ENCODE measurements around the gene SMIM23.
"Not testable (repeated sequence)": the region's sequence is repeated elsewhere in the genome, so short reads cannot be mapped to it uniquely, and the experiment has no call there.

Gene SMIM23

DNA sequence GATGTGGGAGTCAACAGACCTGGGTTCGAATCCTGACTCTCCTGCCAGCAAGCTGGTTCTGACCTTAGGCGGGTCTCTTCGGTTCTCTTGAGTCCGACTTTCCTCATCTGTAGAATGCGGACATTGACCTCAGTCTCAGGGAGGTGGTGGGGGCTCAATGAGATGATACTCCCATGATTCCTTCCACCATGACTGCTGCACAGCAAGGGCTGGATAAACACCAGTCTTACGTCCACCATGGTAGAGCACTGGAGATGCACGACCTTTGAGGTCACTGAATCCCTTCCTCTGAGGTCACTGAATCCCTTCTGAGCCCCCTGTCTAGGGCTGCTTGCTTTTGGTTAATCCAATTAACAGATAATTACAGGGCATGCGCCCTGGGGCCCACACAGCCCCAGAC is 12.5 kb upstream of the SMIM23 start:
- DNase-seq (ENCODE audit: low read depth) = no peak

DNA sequence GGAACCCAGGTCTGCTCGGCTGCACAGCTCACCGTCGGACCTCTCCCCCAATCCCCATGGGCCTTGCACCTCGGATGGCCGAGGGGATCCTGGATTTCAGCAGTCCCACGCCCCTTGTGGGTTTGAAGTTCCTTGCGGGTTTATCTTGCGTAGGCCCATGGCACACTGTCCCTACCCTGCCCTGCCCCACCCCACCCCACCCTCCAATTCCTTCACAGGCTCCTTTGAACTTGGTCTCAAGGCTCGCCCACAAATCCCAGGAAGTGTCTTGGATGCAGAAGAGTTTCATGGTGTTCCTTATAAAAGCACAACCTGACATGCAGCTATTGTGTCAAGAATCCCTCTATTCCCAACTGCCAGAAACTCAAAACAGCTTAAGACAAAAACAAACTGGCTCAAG is 11.2 kb upstream of the SMIM23 start:
- no peak for DNase-seq (ENCODE audit: low read depth)

DNA sequence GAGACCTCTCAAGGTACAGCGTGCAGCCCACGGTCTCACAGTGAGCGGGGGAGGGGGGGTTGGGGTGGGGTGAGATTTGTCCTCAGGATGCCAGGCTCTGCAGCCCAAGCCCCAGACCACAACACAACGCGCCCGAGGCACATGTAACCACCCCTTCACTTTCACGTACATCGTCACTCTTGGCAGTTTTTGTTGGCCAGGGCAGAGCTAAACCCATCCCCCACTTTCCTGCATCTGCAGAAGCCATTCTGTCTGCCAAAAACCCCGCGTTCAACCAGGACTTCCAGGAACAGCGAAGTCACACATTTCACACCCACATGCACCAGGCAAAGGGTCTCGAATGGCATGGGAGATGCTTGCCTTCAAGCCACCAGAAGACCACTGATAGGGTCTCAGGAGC is 9.4 kb upstream of the SMIM23 start:
- DNase-seq (ENCODE audit: low read depth) = no peak

DNA sequence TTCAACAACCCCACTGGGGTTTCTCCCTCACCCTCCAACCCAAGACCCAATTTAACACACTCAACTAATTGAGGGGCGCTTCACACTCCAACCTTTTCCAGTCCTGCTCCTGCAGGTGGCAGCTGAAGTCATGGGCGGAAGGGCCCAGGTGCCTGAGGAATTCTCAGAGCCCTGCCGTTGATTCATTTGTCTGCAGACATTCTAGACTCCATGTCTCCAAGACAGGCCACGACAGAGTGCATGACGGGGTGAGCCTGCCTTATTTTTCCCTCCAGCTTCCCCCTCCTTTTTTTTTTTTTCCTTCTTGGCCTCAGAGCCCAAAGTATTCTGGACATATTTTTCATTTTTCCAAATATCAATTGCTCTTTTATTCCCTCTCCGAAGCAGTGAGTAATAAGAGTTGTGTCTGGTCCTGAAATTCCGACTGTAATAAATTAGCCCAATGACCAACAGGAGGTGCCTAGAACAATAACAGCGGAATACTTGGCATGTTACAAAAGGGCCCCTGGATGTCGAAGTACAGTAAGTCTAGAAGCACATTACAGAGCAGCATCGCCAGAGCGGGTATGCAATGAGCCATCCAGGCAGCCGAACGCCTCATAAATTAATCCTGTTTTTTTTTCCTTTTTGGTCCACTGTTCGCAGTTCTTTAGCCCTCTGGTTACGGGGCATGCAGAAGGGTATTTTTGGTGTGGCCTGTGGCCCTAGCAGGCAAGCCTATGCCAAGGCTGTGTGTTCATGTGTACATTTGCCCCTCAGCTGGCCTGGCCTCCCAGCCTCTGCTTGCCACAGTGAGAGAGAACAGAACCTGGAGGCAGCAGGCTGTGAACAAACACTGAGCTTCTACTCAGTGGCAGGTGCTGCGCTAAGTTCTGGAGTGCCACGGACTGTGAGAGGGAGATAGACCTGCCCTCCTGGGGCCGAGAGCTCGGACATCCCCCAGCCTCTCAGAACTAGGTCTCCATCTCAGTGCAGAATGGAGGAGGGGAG is 8.6 kb upstream of the SMIM23 start:
- DNase-seq (ENCODE audit: low read depth) = no peak

DNA sequence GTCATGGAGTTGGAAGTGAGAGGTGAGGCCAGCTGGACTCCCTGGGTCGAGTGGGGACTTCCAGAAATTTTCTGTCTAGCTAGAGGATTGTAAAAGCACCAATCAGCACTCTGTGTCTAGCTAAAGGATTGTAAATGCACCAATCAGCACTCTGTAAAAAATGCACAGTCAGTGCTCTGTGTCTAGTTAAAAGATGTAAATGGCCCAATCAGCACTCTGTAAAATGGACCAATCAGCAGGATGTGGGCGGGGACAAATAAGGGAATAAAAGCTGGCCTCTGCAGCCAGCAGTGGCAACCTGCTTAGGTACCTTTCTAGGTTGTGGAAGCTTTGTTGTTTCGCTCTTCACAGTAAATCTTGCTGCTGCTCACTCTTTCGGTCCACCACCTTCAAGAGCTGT is 3.9 kb upstream of the SMIM23 start:
- DNase-seq (ENCODE audit: low read depth) = not testable (repeated sequence)

DNA sequence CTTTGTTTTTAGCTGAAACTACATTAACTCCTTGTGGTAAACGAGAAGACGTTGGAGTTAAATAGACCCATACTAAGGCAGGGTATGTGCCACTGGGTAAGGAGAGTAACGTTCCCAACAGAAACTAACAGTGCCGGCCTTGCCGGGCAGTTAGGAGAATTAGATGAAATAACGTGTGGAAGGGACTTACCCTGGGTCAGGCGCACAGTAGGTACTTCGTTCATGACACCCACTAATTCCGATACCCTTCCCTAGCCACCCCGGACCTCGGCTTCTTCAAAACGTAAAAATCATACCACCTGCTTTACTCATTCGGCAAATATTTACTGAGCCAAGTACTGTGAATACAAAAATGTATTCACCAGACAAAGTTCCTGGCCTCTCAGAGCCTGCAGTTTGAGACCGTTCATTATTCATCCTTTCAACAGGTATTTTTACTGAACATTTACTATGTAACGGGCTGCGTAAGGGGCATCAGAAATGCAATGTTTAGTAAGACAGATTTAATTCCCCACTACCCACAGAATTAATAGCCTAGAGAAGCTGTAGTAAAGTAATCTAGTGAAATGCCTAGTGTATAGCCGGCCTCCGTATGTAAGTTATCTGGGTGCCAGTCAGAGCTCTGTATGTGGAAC is 3.2 kb upstream of the SMIM23 start:
- DNase-seq (ENCODE audit: low read depth) = no peak

DNA sequence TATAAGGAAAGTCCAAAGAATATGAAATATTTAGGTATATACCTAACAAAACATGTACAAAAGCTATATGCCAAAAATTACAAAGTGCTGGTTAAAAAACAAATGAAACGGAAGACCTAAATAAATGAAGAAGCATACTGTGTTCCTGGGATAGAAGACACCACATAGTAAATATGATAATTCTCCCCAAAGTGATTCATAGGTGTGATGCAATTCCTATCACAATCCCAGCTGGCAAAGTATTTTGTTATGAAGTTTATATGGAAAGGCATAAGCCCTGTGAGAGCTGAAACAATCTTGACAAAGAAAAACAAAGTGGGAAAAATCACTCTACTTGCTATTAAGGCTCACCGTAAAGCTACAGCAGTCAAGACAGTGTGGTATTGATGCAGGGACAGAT is 2.6 kb upstream of the SMIM23 start:
- no peak for DNase-seq (ENCODE audit: low read depth)

DNA sequence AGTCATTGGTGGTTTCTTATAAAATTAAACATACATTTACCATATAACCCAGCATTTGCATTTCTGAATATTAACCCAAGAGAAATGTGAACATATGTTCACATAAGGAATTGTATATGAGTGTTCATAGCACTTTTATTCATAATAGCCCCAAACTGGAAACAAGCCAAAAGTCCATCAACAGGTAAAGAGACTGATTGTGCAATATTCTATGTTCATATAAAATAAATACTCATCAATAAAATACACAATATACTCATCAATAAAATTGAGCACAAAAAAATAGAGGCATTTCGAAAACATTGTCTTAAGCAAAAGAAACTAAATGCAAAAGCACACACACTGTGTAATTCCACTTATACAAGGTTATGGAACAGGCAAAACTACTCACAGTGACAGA is 3.7 kb downstream of the SMIM23 start:
- DNase-seq (ENCODE audit: low read depth) = no peak

DNA sequence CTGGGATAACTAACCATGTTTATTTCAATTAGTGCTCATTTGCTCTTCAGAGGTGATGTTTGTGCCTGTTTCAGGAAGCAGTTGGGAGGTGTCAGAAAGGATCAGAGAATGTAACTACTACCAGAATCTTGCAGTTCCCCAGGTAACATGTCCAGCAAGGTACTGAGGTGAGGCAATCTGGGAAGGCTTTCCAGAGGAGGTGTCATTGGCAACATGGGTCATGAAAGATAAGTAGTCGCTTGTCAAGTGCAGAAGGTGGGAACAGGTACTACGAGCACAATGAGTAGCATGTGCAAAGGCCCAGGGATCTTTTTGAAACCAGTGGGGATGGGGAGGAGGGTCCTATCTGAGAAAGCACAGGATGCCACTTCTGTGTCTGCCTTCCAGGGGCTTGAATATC is 4.8 kb downstream of the SMIM23 start:
- no peak for DNase-seq (ENCODE audit: low read depth)

DNA sequence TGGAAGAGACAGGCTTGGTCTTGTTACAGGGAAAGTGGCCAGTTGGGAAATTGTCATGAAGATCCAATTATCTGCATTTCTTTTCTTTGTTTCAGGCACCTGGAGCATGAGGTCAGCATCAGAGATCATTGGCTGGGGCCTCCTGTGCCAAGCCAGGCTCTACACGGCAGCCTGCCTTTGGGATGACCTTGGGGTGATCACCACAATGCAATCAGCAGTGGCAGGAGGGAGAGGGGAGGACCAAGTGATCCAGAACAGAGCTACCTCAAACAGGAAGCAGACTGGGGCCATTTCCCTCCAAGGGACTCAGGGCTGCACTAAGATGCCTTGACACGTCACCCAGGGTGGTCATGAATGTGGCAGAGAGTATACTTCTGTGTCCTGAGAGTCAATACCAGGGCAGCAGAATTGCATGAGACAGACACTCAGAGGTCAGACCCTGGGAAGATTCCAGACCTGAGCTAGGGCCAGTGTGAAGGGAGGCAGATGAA is 8.9 kb downstream of the SMIM23 start:
- DNase-seq (ENCODE audit: low read depth) = no peak

DNA sequence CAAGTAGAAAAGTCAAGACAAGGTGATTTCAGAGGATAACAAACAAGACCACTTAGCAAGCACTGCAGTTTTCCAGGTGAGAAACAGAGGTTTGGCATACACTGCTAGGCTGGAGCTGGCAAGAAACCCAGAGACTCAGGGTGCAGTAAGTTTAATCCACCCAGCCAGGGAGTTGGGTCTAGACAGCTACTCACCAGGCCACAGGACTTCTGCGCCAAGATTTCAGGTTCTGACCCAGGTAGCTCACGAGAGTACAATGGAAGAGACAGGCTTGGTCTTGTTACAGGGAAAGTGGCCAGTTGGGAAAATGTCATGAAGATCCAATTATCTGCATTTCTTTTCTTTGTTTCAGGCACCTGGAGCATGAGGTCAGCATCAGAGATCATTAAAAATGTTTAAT is 9.8 kb downstream of the SMIM23 start:
- no peak for DNase-seq (ENCODE audit: low read depth)

DNA sequence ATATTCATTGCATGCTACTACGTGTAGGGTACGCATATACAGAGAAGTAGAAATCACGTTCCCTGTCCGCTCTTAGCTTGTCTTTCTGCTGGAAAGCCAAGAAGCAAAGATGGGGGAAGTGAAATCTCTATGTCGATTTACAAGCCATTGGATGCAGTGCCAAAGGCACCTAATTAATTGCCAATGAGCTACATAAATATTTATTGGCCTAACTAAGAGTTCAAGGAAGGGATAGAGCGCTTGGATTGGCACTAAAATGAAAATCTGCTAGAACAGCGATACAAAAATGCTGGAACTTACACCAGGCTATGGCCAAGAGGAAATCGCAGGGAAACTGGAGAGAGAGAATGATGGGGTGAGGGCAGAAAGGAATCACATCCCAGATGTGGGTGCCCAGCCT is 10.8 kb downstream of the SMIM23 start:
- DNase-seq (ENCODE audit: low read depth) = no peak

DNA sequence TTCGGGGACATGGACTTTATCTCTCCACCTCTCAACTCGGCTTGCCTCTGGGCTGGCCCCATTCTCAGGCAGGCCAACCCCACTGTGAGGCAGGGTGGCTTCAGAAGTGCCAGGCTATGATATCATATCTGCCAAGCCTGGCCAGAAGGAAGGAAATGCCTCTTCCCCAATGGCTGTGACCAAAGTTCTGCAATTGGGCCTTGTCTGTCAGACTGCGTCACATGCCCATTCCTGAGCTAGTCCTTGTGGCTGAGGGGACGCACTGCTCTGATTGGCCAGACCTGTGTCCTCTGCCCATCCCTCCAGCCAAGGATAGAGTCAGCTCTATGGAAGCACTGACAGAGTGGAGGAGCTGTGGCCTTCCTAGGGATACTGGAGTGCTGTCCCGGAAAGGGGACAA is 11.9 kb downstream of the SMIM23 start:
- DNase-seq (ENCODE audit: low read depth) = no peak

DNA sequence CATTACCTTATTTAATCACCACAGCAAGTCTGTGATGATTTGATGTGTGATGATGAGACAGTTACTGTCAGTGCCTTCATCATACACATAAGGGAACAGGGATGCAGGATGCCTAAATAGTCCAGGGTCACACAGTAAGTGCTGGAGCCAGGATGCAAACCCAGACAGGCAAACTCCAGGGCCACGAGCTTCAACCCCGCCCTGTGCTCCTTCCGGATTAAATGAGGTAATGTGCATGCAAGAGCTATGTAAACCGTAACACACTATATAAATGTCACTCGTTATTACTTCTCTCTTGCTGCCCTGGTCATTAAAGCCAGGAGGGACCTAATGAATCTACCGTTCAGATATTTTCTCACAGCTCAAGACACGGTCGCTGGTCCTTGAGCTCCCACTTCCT is 12.8 kb downstream of the SMIM23 start:
- no peak for DNase-seq (ENCODE audit: low read depth)

DNA sequence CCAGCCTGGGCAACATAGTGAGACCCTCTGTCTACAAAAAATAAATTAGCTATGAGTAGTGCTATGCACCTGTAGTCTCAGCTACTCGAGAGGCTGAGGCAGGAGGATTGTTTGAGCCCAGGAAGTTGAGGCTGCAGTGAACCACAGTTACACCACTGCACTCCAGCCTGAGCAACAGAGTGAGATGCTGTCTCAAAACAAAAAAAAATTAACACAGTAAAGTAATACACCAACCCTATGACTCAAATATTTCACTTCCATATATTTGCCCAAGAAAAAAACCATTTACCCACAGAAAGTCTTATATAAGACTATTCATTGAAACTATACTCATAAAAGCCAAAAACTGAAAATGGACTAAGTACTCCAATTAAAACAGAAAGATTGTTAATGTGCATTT is 16.2 kb downstream of the SMIM23 start:
- no peak for DNase-seq (ENCODE audit: low read depth)

DNA sequence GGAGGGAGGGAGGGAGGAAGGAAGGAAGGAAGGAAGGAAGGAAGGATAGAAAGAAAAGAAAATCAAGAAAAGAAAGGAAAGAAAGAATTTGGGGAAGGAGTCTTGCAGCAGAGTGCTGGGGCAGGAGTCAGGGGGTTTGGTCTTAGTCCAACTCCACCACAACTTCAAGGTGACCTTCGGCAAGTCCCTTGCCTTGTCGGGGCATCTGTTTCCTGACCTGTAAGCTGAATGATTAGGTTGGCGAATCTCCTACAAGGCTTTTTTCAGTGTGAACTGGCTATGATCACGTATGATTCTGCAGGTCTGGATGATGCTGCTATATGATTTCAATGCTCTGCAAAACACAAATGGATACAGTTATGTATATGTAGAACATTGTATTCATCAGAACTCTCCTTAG is 20.1 kb downstream of the SMIM23 start:
- DNase-seq (ENCODE audit: low read depth) = no peak

DNA sequence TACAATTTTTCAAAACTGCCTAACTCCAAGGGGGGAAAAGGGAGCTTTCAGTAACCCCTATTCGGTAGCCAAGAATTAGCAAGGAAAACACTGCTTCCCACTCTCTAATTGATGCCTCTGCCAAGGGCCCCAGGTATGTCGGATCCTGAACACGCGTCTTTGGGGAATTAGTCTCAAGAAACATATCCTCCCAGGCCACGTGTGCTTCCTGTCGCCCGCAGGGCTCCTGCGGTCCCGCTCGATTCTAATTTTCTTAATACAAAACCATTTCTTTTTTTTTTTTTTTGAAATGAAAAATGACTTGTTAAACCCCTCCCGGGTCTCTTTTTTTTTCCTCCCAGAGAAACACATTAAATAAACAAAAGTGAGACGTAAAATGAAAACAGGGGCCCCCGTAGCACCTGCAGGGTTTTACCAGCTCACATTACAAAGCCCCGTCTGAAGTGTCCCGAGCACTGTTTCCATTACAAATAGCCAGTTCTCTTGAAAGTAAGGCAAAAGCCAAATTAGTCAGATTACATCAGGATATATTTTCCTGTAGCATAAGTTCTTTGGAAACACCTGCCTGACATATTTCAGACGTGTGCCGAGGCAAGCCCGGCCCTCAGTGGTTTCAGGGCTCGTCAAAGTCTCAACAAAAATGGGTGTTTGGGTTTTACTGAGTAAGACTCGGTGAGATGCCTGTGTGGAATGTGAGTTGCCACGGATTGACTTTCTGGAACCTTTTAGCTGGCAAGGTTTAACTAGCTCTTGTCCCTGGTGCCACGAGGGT is 21.5 kb downstream of the SMIM23 start:
- DNase-seq (ENCODE audit: low read depth) = no peak

DNA sequence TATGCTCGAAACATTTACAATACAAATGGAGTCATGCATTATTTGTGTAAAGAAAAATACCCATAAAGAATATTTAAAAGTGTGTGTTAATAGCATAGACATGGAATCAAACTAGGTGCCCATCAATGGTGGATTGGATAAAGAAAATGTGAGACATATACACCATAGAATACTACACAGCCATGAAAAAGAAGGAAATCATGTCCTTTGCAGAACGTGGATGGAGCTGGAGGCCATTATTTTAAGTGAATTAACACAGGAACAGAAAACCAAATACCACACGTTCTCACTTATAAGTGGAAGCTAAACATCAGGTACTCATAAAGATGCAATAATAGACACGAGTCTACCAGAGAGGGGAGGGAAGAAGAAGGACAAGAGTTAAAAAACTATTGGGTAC is 22.8 kb downstream of the SMIM23 start:
- no peak for DNase-seq (ENCODE audit: low read depth)

DNA sequence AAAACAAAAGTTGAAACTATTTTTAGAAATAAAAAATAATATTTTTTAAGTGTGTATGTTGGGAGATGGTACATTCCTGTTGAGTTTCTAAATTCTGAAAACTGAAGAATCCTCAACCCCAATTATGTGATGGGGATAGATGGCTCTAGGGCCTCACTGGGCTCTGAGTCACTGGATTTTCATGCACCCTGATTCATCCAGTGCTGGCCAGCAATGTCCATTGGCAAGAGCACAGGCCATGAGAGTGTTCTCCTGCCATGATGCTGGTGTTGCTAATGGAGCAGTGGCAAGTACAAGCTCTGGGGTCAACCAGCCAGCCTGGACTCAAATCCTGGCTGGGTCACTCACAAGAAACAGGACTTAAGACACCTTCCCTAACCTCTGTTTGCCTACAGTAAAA is 23.3 kb downstream of the SMIM23 start:
- DNase-seq (ENCODE audit: low read depth) = no peak

DNA sequence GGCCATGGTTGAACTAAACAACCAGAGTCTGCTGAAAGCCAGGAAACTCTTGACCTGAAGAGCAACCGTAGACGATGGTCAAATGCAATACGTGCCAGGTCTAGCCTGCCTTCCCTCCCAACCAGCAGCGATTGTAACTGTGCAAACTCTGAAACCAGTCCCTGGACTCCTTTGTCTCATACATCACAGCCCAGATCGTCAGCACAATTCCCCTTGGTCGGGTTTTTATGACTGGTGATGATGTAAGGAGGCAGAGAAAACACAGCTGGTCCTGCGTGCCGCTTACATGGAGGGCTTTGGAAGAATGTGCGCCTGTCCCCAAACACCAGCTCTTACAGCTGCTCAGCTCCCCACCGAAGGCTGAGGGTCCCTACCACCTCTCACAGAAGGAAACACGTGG is 24.6 kb downstream of the SMIM23 start:
- DNase-seq (ENCODE audit: low read depth) = no peak

DNA sequence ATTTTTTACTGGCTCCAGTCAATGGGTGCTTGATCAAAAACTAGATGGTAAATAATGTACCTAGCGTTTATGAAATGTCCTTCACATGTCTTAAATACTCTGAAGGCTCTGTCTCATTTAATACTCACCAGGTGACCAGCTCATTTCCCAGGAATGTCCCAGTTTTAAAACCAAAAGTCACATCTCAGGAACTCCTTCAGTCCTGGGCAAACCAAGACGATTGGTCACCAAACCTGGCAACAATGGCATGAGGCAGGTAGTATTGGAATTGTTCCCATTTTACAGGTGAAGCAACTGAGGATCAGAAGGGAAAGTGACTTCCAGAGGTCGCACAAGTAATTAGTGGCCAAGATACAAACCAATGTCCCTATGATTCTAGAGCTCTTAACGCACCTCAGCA is 27.7 kb downstream of the SMIM23 start:
- DNase-seq (ENCODE audit: low read depth) = no peak

DNA sequence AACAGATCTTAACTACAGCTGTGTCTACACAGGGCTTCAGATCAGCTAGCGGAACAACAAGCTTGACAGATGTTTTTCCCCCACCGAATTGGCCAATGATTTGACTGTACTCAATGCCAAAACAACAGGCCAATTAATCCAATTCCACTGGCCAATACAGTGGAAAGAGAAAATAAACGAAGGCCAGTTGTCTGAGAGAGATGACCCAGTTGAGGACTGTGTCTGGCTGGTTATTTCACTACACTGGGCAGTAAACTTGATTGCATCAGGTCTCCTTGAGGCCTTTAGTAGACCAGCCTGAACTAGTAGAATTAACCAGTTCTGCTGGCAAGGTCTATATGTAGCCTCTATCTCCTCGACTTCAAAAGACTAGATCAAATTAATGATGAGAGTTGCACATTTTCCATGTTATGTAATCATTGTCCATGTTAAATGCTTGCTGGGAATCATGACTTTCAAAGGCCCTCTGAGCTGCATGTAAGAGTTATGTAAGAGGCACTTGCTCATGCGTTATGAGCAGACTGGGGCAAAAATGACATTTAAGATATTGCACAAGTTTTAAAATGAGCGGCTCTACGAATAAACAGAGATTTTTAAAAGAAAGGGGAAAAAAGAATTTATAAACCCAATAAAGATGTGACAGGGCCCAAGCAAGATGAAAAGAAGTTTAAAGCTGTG is 28.3 kb downstream of the SMIM23 start:
- DNase-seq (ENCODE audit: low read depth) = no peak
